Adrenal gland (tissue), 12 donors: ENCODE measurements around the gene SERGEF. TPM values are rescaled to one million over a fixed set of nuclear protein-coding genes. Genes with fewer than 3 reads are reported as not detected.
A peak's percentile ranks its signal among the peaks of the same experiment; 100 is the strongest.

ENCODE experiments used
- DNase-seq, 7 donors: peaks; one replicate each; pipeline ENCODE4 v3.0.0-alpha.2; 2019 to 2020
- H3K27ac ChIP-seq, 5 donors: fragments of 200-600 bp; sonication (generic) in 4 of 5; 1 replicate in 3 of 5; 2 replicates in 2 of 5; pipeline versions ENCODE4 v1.5.1 to v1.8.0; 2016 to 2020; ENCODE audit warnings: mild to moderate bottlenecking in 1 of 5
- H3K27me3 ChIP-seq: fragments of 200-600 bp; 2 replicates; pipeline ENCODE4 v1.8.0; 2021
- H3K36me3 ChIP-seq, 2 donors: fragments of 200-600 bp; replicated peaks in 1 of 2; 1 replicate in 1 of 2; 2 replicates in 1 of 2; pipeline versions ENCODE4 v1.5.1 to v1.8.0; 2018 to 2022
- H3K4me1 ChIP-seq, 2 donors: fragments of 200-600 bp; replicated peaks in 1 of 2; 1 replicate in 1 of 2; 2 replicates in 1 of 2; pipeline versions ENCODE4 v1.5.1 to v1.8.0; 2018 to 2021
- H3K4me3 ChIP-seq, 4 donors: fragments of 200-600 bp; sonication (generic) in 3 of 4; one replicate each; pipeline ENCODE4 v1.5.1; 2016 to 2018
- H3K9me3 ChIP-seq, 3 donors: fragments of 200-600 bp; sonication (generic) in 1 of 3; replicated peaks in 1 of 3; 1 replicate in 2 of 3; 2 replicates in 1 of 3; pipeline versions ENCODE4 v1.5.1 to v1.8.0; 2016 to 2021
- POLR2A ChIP-seq, 2 donors: fragments of 450-650 bp; IDR thresholded peaks; one replicate each; pipeline ENCODE4 v1.6.1; 2017; ENCODE audit warnings: antibody characterized with exemption in 2 of 2, mild to moderate bottlenecking in 2 of 2, moderate library complexity in 1 of 2
- WGBS, 4 donors: extraction: QIAGEN DNeasy Blood & Tissue Kit in 2 of 4; methylation state at CpG; one replicate each; pipeline versions ENCODE4 v1.1.5 to v1.1.7; 2013 to 2017; 5-methylcytosine and 5-hydroxymethylcytosine counted together
- intact Hi-C, 2 donors: fragments of 100-400 bp; cut with DNase I; formaldehyde crosslinking; loops; one replicate each; pipeline versions ENCODE4 v1.14.1 to v1.15.0; 2022 to 2023
- polyA plus RNA-seq, 3 donors: library from polyadenylated mRNA; stranded (reverse); fragments of 200-250 nt in 2 of 3; fragments of 350-450 nt in 1 of 3; fragmentation: Illumina TruSeq in 1 of 3; extraction: RNeasy Lipid Tissue Mini Kit (QIAGEN cat#74804) in 1 of 3; gene quantifications; one replicate each; pipeline ENCODE4 v1.2.3, GENCODE V29; 2013 to 2014
- total RNA-seq, 9 donors: library from RNA; depleted of rRNA in 4 of 9; stranded (reverse); fragments of >200 nt in 4 of 9; fragments of 120-200 nt in 1 of 9; fragmentation: NEBNext Ultra II Directional in 1 of 9; extraction: Animal tissue kit (Norgen Biotek cat#: 25700) in 1 of 9; gene quantifications; one replicate each; pipeline versions ENCODE4 v1.1.0 to v1.2.4, GENCODE V29; 2013 to 2023
- TF ChIP-seq, protein P1 (sequence below), 6 experiments: fragments of 450-650 bp in 4 of 6; fragments of 200-600 bp in 2 of 6; sonication (generic) in 1 of 6; IDR thresholded peaks; 1 replicate in 5 of 6; 2 replicates in 1 of 6; pipeline versions ENCODE4 v1.5.1 to v1.8.0; 2016 to 2021; ENCODE audit warnings: antibody characterized with exemption in 6 of 6, mild to moderate bottlenecking in 2 of 6, moderate library complexity in 1 of 6
- donor health status: healthy with polysubstance abuse.
- donor health status: Bipolar disorder and iron deficiency.
- donor health status: DM: yes; HTN: yes; CAD: no.
- donor health status: DM: no; HTN: no; CAD: no.
- donor health status: DM: no; HTN: no; CAD: no.
- donor health status: DM: yes; HTN: yes; CAD: no.

Gene SERGEF
- total and polyA plus RNA-seq, 12 donors: 21.7 to 216 (median 38.4) TPM

DNA sequence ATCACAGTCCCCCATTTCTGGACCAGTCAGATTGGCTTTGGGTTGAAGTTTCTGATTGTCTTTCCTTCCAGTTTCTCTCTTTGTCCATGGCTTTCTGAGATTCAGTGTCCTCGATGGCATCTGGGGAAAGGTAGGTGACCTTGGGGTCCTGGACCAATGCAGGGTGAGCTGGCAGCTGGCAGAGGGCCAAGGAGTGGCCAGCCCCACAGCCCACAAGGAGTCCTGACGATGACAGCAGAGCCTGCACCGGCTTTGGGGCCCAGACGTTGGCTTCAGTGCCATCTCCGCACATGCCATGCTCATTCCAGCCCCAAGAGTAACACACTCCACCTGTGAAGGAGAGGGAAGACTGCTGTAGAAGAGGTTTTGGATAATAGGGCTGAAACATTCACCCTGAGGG is 224.8 kb downstream of the SERGEF start:
- Histone ChIP-seq H3K4me1 (no peaks in the 10 kb centered on the region), H3K9me3 (no peaks in the 10 kb centered on the region), H3K36me3 (no peaks in the 10 kb centered on the region), H3K27me3 (no peaks in the 10 kb centered on the region), H3K4me3 (no peak overlapping the region), H3K27ac (no peak overlapping the region)
- intact Hi-C loops: no loop called here
- peak in 1 of 7 donors; percentile 7 for DNase-seq
- TF ChIP-seq, protein P1, sequence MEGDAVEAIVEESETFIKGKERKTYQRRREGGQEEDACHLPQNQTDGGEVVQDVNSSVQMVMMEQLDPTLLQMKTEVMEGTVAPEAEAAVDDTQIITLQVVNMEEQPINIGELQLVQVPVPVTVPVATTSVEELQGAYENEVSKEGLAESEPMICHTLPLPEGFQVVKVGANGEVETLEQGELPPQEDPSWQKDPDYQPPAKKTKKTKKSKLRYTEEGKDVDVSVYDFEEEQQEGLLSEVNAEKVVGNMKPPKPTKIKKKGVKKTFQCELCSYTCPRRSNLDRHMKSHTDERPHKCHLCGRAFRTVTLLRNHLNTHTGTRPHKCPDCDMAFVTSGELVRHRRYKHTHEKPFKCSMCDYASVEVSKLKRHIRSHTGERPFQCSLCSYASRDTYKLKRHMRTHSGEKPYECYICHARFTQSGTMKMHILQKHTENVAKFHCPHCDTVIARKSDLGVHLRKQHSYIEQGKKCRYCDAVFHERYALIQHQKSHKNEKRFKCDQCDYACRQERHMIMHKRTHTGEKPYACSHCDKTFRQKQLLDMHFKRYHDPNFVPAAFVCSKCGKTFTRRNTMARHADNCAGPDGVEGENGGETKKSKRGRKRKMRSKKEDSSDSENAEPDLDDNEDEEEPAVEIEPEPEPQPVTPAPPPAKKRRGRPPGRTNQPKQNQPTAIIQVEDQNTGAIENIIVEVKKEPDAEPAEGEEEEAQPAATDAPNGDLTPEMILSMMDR (IDR thresholded peaks at IDR 0.05): no peak
- TF ChIP-seq POLR2A (IDR thresholded peaks at IDR 0.05): no peak
- 74 to 86% (median 81%) methylated on average over 2 to 5 of the region's 5 CpGs for WGBS, 4 donors

GRCh38 chr11:17786824-17787525 is 225.9 kb downstream of the SERGEF start:
- intact Hi-C loops: no loop called here
- Histone ChIP-seq H3K27ac (no peak overlapping the region), H3K27me3 (no peaks in the 10 kb centered on the region), H3K4me3 (no peak overlapping the region), H3K4me1 (no peaks in the 10 kb centered on the region), H3K36me3 (no peaks in the 10 kb centered on the region), H3K9me3 (no peaks in the 10 kb centered on the region)
- no peak for TF ChIP-seq POLR2A (IDR thresholded peaks at IDR 0.05)
- TF ChIP-seq, protein P1 (IDR thresholded peaks at IDR 0.05): no peak
- no peak for DNase-seq
- 93 to 95% (median 95%) methylated on average over 10 to 14 of the region's 14 CpGs for WGBS, 4 donors

- no peak overlapping the region for H3K4me3 ChIP-seq
- intact Hi-C loops: no loop called here
- H3K27me3 ChIP-seq: no peaks in the 10 kb centered on the region
- no peaks in the 10 kb centered on the region for H3K4me1 ChIP-seq
- no peak overlapping the region for H3K27ac ChIP-seq
- DNase-seq: no peak
- WGBS, 4 donors: 86 to 100% (median 91%) methylated on average over 3 to 4 of the region's 4 CpGs
- TF ChIP-seq, protein P1 (IDR thresholded peaks at IDR 0.05): no peak
- TF ChIP-seq POLR2A (IDR thresholded peaks at IDR 0.05): no peak
- no peaks in the 10 kb centered on the region for H3K9me3 ChIP-seq
- H3K36me3 ChIP-seq: no peaks in the 10 kb centered on the region
Measured at GRCh38 chr11:17783878-17784277, 229.0 kb downstream of the SERGEF start.

GRCh38 chr11:17782603-17783337 is 230.1 kb downstream of the SERGEF start:
- Histone ChIP-seq H3K9me3 (no peaks in the 10 kb centered on the region), H3K36me3 (no peaks in the 10 kb centered on the region), H3K4me1 (no peaks in the 10 kb centered on the region), H3K27me3 (no peaks in the 10 kb centered on the region), H3K27ac (no peak overlapping the region), H3K4me3 (no peak overlapping the region)
- intact Hi-C loops: no loop called here
- WGBS, 4 donors: 77 to 83% (median 82%) methylated on average over 4 of the region's 4 CpGs
- DNase-seq: no peak
- TF ChIP-seq, protein P1 (IDR thresholded peaks at IDR 0.05): no peak
- no peak for TF ChIP-seq POLR2A (IDR thresholded peaks at IDR 0.05)
